Tibial artery (tissue), 4 donors: ENCODE measurements around the gene CBX4.
"Not testable (repeated sequence)": the region's sequence is repeated elsewhere in the genome, so short reads cannot be mapped to it uniquely, and the experiment has no call there.

ENCODE experiments used
- DNase-seq, 2 donors: peaks; one replicate each; pipeline ENCODE4 v3.0.0-alpha.2; 2019
- H3K27ac ChIP-seq, 2 donors: fragments of 200-600 bp; sonication (generic) in 1 of 2; 1 replicate in 1 of 2; 2 replicates in 1 of 2; pipeline ENCODE4 v1.5.1; 2018 to 2019; ENCODE audit warnings: mild to moderate bottlenecking in 1 of 2
- H3K27me3 ChIP-seq, 2 donors: fragments of 200-600 bp; sonication (generic) in 1 of 2; one replicate each; pipeline versions ENCODE4 v1.5.1 to v1.6.0; 2016 to 2019
- H3K36me3 ChIP-seq, 3 donors: fragments of 200-600 bp; sonication (generic) in 2 of 3; one replicate each; pipeline ENCODE4 v1.5.1; 2016 to 2019; ENCODE audit warnings: mild to moderate bottlenecking in 2 of 3
- H3K4me1 ChIP-seq, 4 donors: fragments of 200-600 bp; sonication (generic) in 2 of 4; 1 replicate in 3 of 4; 2 replicates in 1 of 4; pipeline ENCODE4 v1.5.1; 2016 to 2019
- H3K4me3 ChIP-seq, 2 donors: fragments of 200-600 bp; sonication (generic) in 1 of 2; 1 replicate in 1 of 2; 2 replicates in 1 of 2; pipeline ENCODE4 v1.5.1; 2018 to 2019; ENCODE audit warnings: mild to moderate bottlenecking in 2 of 2
- H3K9me3 ChIP-seq, 3 donors: fragments of 200-600 bp; sonication (generic) in 1 of 3; one replicate each; pipeline ENCODE4 v1.5.1; 2016 to 2019
- CTCF ChIP-seq, 2 experiments: fragments of 200-600 bp in 1 of 2; fragments of 450-650 bp in 1 of 2; IDR thresholded peaks; one replicate each; pipeline ENCODE4 v1.5.1; 2017 to 2019; ENCODE audit warnings: antibody characterized with exemption in 2 of 2, mild to moderate bottlenecking in 1 of 2, moderate library complexity in 1 of 2
- intact Hi-C: fragments of 100-400 bp; cut with DNase I; formaldehyde crosslinking; loops from one replicate; pipeline ENCODE4 v1.15.0; 2023; ENCODE audit warnings: low total_unique reads

The CBX4 gene

GRCh38 chr17:79857095-79857494 lies 17.9 kb upstream of the CBX4 start:
- no peak overlapping the region for H3K27ac ChIP-seq
- no peak overlapping the region for H3K4me3 ChIP-seq
- H3K4me1 ChIP-seq: peaks cover 0 to 8% (median 4%) of the 10 kb centered on the region in 4 donors
- no peak for DNase-seq
- TF ChIP-seq CTCF (IDR thresholded peaks at IDR 0.05): no peak
- intact Hi-C loops: no loop called here
- peaks cover 0 to 73% of the 10 kb centered on the region in 2 donors for H3K27me3 ChIP-seq
- H3K9me3 ChIP-seq: no peaks in the 10 kb centered on the region
- H3K36me3 ChIP-seq: no peaks in the 10 kb centered on the region

- peaks cover 0 to 63% of the 10 kb centered on the region in 2 donors for H3K27me3 ChIP-seq
- no peak for TF ChIP-seq CTCF (IDR thresholded peaks at IDR 0.05)
- no peak overlapping the region for H3K27ac ChIP-seq
- no peak for DNase-seq
- H3K36me3 ChIP-seq: no peaks in the 10 kb centered on the region
- intact Hi-C loops: no loop called here
- H3K4me3 ChIP-seq: no peak overlapping the region
- peaks cover 0 to 8% (median 4%) of the 10 kb centered on the region in 4 donors for H3K4me1 ChIP-seq
- H3K9me3 ChIP-seq: no peaks in the 10 kb centered on the region
These were observed 16.3 kb upstream of the CBX4 start for GRCh38 chr17:79855331-79856124.

- no peak for DNase-seq
- Histone ChIP-seq H3K27me3 (peaks cover 0 to 62% of the 10 kb centered on the region in 2 donors), H3K4me1 (peaks cover 0 to 8% (median 4%) of the 10 kb centered on the region in 4 donors), H3K4me3 (no peak overlapping the region), H3K9me3 (no peaks in the 10 kb centered on the region), H3K36me3 (no peaks in the 10 kb centered on the region), H3K27ac (no peak overlapping the region)
- intact Hi-C loops: no loop called here
- TF ChIP-seq CTCF (IDR thresholded peaks at IDR 0.05): no peak
These were observed 15.1 kb upstream of the CBX4 start for GRCh38 chr17:79854080-79855060.

- peaks cover 0 to 63% of the 10 kb centered on the region in 2 donors for H3K27me3 ChIP-seq
- H3K4me3 ChIP-seq: peak overlapping the region in 1 of 2 donors; percentile 27
- H3K9me3 ChIP-seq, H3K4me1 ChIP-seq, H3K27ac ChIP-seq, DNase-seq, H3K36me3 ChIP-seq, intact Hi-C loops: not testable (repeated sequence)
These were observed 13.9 kb upstream of the CBX4 start for GRCh38 chr17:79853168-79853567.

GRCh38 chr17:79852748-79853147 lies 13.5 kb upstream of the CBX4 start:
- TF ChIP-seq CTCF (IDR thresholded peaks at IDR 0.05): no peak
- Histone ChIP-seq H3K9me3 (no peaks in the 10 kb centered on the region), H3K4me1 (peaks cover 0 to 8% (median 4%) of the 10 kb centered on the region in 4 donors), H3K36me3 (no peaks in the 10 kb centered on the region), H3K4me3 (peak overlapping the region in 1 of 2 donors; percentile 27), H3K27me3 (peaks cover 0 to 61% of the 10 kb centered on the region in 2 donors), H3K27ac (no peak overlapping the region)
- no peak for DNase-seq
- intact Hi-C loops: no loop called here

GRCh38 chr17:79851461-79851817 lies 12.2 kb upstream of the CBX4 start:
- DNase-seq: no peak
- Histone ChIP-seq H3K27ac (no peak overlapping the region), H3K27me3 (peaks cover 0 to 59% of the 10 kb centered on the region in 2 donors), H3K4me1 (peaks cover 0 to 8% (median 4%) of the 10 kb centered on the region in 4 donors), H3K4me3 (no peak overlapping the region), H3K9me3 (no peaks in the 10 kb centered on the region), H3K36me3 (no peaks in the 10 kb centered on the region)
- TF ChIP-seq CTCF (IDR thresholded peaks at IDR 0.05): no peak
- intact Hi-C loops: no loop called here
